Dermis microvascular lymphatic vessel endothelial cell (primary cell): Measurements from ENCODE around the gene ANP32E. TPM values are rescaled to one million over a fixed set of nuclear protein-coding genes. Genes with fewer than 3 reads are reported as not detected.

Source experiments
- DNase-seq, 2 donors: peaks; one replicate each; pipeline versions ENCODE4 v3.0.0 to v3.0.0-alpha.2; 2010; ENCODE audit warnings: low read depth in 2 of 2
- total RNA-seq: library from RNA; depleted of rRNA; stranded (reverse); fragments of >200 nt; gene quantifications from 2 replicates; pipeline ENCODE4 v1.2.1, GENCODE V29; 2014

The ANP32E gene
- total RNA-seq, 1 donor from 2014 or later, result 23.2 TPM

DNA sequence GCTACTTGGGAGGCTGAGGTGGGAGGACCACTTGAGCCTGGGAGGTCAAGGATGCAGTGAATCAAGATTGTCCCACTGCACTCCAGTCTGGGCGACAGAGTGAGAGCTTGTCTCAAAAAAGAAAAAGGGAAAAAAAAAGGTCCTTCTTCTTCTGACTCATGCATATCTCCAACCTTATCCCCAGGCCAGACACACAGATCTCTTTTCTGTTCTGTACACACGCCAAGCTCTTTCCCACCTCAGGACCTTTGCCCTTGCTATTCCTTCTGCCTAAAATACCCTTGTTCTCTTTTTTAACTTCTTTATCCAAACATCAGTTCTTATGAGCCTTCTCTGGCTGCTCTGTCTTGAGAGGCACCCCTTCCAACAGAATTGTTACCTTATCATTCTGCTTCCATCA, 64.1 kb downstream of the ANP32E start:
- no peak for DNase-seq

DNA sequence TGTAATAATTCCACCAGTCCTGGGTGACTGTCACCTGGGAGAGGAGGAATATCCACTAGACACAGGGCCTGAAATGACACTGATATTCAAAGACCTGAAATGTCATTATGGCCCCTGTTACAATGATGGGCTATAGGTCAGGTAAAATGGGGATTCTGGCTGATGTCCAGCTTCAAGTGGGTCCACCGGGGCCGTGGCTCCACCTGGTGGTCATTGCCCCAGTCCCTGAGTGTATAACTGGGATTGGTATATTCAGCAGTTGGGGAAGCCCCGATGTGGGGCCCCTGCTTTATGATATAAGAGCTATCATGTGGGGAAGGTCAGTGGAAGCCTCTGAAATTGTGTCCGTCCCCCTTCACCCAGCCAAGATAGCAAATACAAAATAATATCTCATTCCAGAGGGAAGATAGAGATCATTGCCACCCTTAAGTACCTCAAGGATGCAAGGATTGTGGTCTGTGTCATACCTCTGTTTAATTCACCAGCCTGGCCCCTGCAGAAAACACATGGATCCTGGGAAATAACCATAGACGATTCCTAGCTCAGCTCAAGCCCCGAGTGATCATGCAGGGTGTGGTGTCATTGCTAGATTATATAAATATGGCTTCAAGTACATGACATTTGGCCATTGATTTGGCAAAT, 66.8 kb downstream of the ANP32E start:
- peak; percentile 42 to 75 for DNase-seq

Other genes starting within 250 kb of the ANP32E start
- gene OTUD7B, start 225.4 kb downstream of the ANP32E start, total RNA-seq, result 8.7 and 9.6 TPM in 2 replicates
- gene VPS45, start 168.3 kb downstream of the ANP32E start, total RNA-seq, result 18.9 and 22.6 TPM in 2 replicates
- 37.9 and 56.5 TPM in 2 replicates for gene PLEKHO1, start 86.2 kb downstream of the ANP32E start, total RNA-seq
- not detected in 2 replicates for gene CA14, start 21.7 kb upstream of the ANP32E start, total RNA-seq
- 139 and 159 TPM in 2 replicates for gene APH1A, start 32.9 kb upstream of the ANP32E start, total RNA-seq
- gene C1orf54, start 36.7 kb upstream of the ANP32E start, total RNA-seq, result 8.1 and 11.8 TPM in 2 replicates
- gene CIART, start 46.4 kb upstream of the ANP32E start, total RNA-seq, result 0.77 and 2.0 TPM in 2 replicates
- 39.4 and 47.4 TPM in 2 replicates for gene MRPS21, start 57.7 kb upstream of the ANP32E start, total RNA-seq
- gene PRPF3, start 85.4 kb upstream of the ANP32E start, total RNA-seq, result 25.3 and 25.9 TPM in 2 replicates
- 7.0 and 8.7 TPM in 2 replicates for gene RPRD2, start 128.0 kb upstream of the ANP32E start, total RNA-seq